Neural cell (in vitro differentiated cells): ENCODE measurements around the gene ZNF277.

Source experiments
- EZH2 ChIP-seq: fragments of 200-600, 300-800 bp; shearing (Covaris generic), sonication (generic); IDR thresholded peaks from 2 replicates; pipeline ENCODE4 v1.6.1; 2014; ENCODE audit warnings: antibody characterized with exemption, low read length, borderline replicate concordance, mild to moderate bottlenecking; ENCODE audit not compliant: insufficient read depth, poor library complexity, severe bottlenecking
- RAD21 ChIP-seq: fragments of 450-650 bp; conservative IDR thresholded peaks from 2 replicates; pipeline ENCODE4 v1.6.1; 2014; ENCODE audit warnings: antibody characterized with exemption, mild to moderate bottlenecking, moderate library complexity
- TAF1 ChIP-seq: IDR thresholded peaks from 2 replicates; pipeline ENCODE4 v1.6.1; 2012; ENCODE audit warnings: low read depth
- TF ChIP-seq, protein P1 (sequence below): fragments of 450-650 bp; IDR thresholded peaks from 2 replicates; pipeline ENCODE4 v1.5.1; 2014; ENCODE audit warnings: antibody characterized with exemption, mild to moderate bottlenecking, moderate library complexity; ENCODE audit not compliant: poor library complexity, severe bottlenecking
- TF ChIP-seq, protein P2 (sequence below): IDR thresholded peaks from 2 replicates; pipeline ENCODE4 v1.6.1; 2012; ENCODE audit warnings: borderline replicate concordance

DNA sequence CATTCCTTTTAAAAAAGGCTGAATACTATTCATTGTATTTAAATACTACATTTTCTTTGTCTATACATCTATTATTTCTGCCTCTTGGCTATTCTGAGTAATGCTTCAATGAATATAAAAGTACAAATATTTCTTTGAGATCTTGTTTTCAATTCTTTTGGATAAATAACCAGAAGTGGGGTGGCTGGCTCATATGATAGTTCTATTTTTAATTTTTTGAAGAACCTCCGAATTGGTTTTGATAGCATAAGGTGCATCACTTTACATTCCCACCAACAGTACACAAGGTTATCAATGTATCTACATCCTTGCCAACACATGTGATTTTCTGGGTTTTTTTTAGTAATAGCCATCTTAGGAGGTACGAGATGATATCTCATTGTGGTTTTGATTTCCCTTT, 72.5 kb downstream of the ZNF277 start:
- TF ChIP-seq, protein P1, sequence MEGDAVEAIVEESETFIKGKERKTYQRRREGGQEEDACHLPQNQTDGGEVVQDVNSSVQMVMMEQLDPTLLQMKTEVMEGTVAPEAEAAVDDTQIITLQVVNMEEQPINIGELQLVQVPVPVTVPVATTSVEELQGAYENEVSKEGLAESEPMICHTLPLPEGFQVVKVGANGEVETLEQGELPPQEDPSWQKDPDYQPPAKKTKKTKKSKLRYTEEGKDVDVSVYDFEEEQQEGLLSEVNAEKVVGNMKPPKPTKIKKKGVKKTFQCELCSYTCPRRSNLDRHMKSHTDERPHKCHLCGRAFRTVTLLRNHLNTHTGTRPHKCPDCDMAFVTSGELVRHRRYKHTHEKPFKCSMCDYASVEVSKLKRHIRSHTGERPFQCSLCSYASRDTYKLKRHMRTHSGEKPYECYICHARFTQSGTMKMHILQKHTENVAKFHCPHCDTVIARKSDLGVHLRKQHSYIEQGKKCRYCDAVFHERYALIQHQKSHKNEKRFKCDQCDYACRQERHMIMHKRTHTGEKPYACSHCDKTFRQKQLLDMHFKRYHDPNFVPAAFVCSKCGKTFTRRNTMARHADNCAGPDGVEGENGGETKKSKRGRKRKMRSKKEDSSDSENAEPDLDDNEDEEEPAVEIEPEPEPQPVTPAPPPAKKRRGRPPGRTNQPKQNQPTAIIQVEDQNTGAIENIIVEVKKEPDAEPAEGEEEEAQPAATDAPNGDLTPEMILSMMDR, result no peak
- TF ChIP-seq TAF1 (no peak), EZH2 (no peak), RAD21 (no peak)
- TF ChIP-seq, protein P2, sequence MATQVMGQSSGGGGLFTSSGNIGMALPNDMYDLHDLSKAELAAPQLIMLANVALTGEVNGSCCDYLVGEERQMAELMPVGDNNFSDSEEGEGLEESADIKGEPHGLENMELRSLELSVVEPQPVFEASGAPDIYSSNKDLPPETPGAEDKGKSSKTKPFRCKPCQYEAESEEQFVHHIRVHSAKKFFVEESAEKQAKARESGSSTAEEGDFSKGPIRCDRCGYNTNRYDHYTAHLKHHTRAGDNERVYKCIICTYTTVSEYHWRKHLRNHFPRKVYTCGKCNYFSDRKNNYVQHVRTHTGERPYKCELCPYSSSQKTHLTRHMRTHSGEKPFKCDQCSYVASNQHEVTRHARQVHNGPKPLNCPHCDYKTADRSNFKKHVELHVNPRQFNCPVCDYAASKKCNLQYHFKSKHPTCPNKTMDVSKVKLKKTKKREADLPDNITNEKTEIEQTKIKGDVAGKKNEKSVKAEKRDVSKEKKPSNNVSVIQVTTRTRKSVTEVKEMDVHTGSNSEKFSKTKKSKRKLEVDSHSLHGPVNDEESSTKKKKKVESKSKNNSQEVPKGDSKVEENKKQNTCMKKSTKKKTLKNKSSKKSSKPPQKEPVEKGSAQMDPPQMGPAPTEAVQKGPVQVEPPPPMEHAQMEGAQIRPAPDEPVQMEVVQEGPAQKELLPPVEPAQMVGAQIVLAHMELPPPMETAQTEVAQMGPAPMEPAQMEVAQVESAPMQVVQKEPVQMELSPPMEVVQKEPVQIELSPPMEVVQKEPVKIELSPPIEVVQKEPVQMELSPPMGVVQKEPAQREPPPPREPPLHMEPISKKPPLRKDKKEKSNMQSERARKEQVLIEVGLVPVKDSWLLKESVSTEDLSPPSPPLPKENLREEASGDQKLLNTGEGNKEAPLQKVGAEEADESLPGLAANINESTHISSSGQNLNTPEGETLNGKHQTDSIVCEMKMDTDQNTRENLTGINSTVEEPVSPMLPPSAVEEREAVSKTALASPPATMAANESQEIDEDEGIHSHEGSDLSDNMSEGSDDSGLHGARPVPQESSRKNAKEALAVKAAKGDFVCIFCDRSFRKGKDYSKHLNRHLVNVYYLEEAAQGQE, result no peak
